ENCODE results near the gene GAS2. TPM values are rescaled to one million over a fixed set of nuclear protein-coding genes. Genes with fewer than 3 reads are reported as not detected.

Gene GAS2
- total RNA-seq: 1.5 and 2.4 TPM in 2 replicates

GRCh38 chr11:22666325-22666687 lies at the start of gene GAS2:
Gene GAS2 (plus strand): TSS chr11:22666611. CDS start chr11:22674870, 8,259 bp downstream.

GRCh38 chr11:22625448-22626287 lies 40.7 kb upstream of the GAS2 start, which contains the start of gene FANCF:
Gene FANCF (minus strand): TSS chr11:22625823. CDS start chr11:22625810, 13 bp downstream.

GRCh38 chr11:22829231-22830081 lies 163.0 kb downstream of the GAS2 start, which contains the start of gene SVIP:
Gene SVIP (minus strand): TSS chr11:22829801. CDS start chr11:22829748, 53 bp downstream.

GRCh38 chr11:22860241-22860640 lies 193.8 kb downstream of the GAS2 start, which contains the start of gene CCDC179:
Gene CCDC179 (minus strand): TSS chr11:22860474. CDS start chr11:22860421, 53 bp downstream.

Small RNAs within 50 kb of the gene (small RNA-seq; reads per million reads assigned to genes)
- 8.1 reads per million, percentile 94 among the genes with 10 or more reads in this experiment for gene RNA5SP338

Other genes starting within 250 kb of the GAS2 start
- 15.3 and 18.5 TPM in 2 replicates for gene FANCF, start 40.8 kb upstream of the GAS2 start, total RNA-seq
- under 0.01 and 0.11 TPM in 2 replicates for gene SVIP, start 163.2 kb downstream of the GAS2 start, total RNA-seq
- not detected in 2 replicates for gene CCDC179, start 193.9 kb downstream of the GAS2 start, total RNA-seq